Activated CD8-positive, alpha-beta T cell treated with anti-CD3 and anti-CD28 coated beads for 36 hours (primary cell): ENCODE data around the gene TMEM18. TPM values are rescaled to one million over a fixed set of nuclear protein-coding genes. Genes with fewer than 3 reads are reported as not detected.

Source experiments
- ATAC-seq: fragments of 200-7000 bp; cut with Tn5 transposase; one replicate; pipeline ENCODE4 v1.10.0; 2021; ENCODE audit warnings: mild to moderate bottlenecking, moderate library complexity
- CTCF ChIA-PET: fragments of 350-600 bp; sonication (Branson Sonifier 250); formaldehyde crosslinking; loops from one replicate; lab custom pipeline; 2021; ENCODE audit warnings: antibody characterized with exemption; lab: Charles Lee
- POLR2A ChIA-PET: fragments of 350-600 bp; sonication (Branson Sonifier 250); formaldehyde crosslinking; loops from one replicate; lab custom pipeline; 2021; ENCODE audit warnings: antibody characterized with exemption; lab: Charles Lee
- DNase-seq: peaks from one replicate; pipeline ENCODE4 v3.0.0-alpha.2; 2020
- H3K27ac Mint-ChIP-seq: one replicate; pipeline ENCODE4 v1.8.0; 2021; ENCODE audit warnings: mild to moderate bottlenecking, mixed read lengths
- H3K27me3 Mint-ChIP-seq: one replicate; pipeline ENCODE4 v1.8.0; 2021; ENCODE audit warnings: mixed read lengths
- H3K36me3 Mint-ChIP-seq: one replicate; pipeline ENCODE4 v1.8.0; 2021; ENCODE audit warnings: low read depth, mixed read lengths
- H3K4me1 Mint-ChIP-seq: one replicate; pipeline ENCODE4 v1.8.0; 2021; ENCODE audit warnings: low read depth, mixed read lengths
- H3K4me3 Mint-ChIP-seq: one replicate; pipeline ENCODE4 v1.8.0; 2021; ENCODE audit warnings: mild to moderate bottlenecking, moderate library complexity, mixed read lengths
- H3K9me3 Mint-ChIP-seq: one replicate; pipeline ENCODE4 v1.8.0; 2021; ENCODE audit warnings: mixed read lengths
- intact Hi-C: fragments of 100-400 bp; cut with micrococcal nuclease; formaldehyde crosslinking; loops from one replicate; pipeline ENCODE4 v1.10.0; 2022
- total RNA-seq, 2 experiments: library from RNA; stranded (reverse); gene quantifications; one replicate each; pipeline ENCODE4 v1.2.3, GENCODE V29; 2021
- TF ChIP-seq, protein P1 (sequence below): fragments of 200-600 bp; IDR thresholded peaks from one replicate; pipeline ENCODE4 v1.8.0; 2022; ENCODE audit warnings: antibody characterized with exemption, mild to moderate bottlenecking

Gene TMEM18
- total RNA-seq, 2 experiments from 2014 or later, result 34.0 to 34.6 TPM

DNA sequence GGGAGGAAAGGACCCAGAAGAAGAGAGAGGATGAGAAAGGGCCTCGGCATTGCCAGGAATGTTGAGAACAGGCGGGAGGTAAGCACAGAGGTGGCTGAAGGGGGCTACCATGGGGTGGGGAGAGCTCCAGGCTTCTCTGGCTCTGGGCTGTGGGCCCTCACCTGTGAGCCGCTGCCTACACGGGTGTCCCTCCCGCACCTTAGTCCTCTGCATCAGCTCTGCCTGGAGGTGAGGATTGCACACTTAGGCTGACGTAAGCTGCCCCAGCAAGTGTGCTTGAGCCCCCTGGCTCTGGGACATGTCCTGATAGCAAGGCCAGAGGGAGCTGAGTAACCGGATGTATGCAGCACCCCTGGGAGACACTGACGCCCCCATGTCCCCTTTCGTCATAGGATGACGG lies 33.9 kb downstream of the TMEM18 start:
- POLR2A ChIA-PET, result no interaction called here
- TF ChIP-seq, protein P1, sequence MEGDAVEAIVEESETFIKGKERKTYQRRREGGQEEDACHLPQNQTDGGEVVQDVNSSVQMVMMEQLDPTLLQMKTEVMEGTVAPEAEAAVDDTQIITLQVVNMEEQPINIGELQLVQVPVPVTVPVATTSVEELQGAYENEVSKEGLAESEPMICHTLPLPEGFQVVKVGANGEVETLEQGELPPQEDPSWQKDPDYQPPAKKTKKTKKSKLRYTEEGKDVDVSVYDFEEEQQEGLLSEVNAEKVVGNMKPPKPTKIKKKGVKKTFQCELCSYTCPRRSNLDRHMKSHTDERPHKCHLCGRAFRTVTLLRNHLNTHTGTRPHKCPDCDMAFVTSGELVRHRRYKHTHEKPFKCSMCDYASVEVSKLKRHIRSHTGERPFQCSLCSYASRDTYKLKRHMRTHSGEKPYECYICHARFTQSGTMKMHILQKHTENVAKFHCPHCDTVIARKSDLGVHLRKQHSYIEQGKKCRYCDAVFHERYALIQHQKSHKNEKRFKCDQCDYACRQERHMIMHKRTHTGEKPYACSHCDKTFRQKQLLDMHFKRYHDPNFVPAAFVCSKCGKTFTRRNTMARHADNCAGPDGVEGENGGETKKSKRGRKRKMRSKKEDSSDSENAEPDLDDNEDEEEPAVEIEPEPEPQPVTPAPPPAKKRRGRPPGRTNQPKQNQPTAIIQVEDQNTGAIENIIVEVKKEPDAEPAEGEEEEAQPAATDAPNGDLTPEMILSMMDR, result no peak
- DNase-seq (no peak), ATAC-seq (no peak)
- Mint-ChIP-seq H3K4me1 (no peaks in the 10 kb centered on the region), H3K27ac (no peak overlapping the region), H3K27me3 (peaks cover 6% of the 10 kb centered on the region), H3K9me3 (no peaks in the 10 kb centered on the region), H3K4me3 (no peak overlapping the region), H3K36me3 (no peaks in the 10 kb centered on the region)
- intact Hi-C loops, result no loop called here
- CTCF ChIA-PET, result interaction anchor here (0.7 to 1.0 kb wide), 2 partner anchors 116 to 301 kb away, joined by 3 read pairs; no protein-coding TSS in a partner anchor

DNA sequence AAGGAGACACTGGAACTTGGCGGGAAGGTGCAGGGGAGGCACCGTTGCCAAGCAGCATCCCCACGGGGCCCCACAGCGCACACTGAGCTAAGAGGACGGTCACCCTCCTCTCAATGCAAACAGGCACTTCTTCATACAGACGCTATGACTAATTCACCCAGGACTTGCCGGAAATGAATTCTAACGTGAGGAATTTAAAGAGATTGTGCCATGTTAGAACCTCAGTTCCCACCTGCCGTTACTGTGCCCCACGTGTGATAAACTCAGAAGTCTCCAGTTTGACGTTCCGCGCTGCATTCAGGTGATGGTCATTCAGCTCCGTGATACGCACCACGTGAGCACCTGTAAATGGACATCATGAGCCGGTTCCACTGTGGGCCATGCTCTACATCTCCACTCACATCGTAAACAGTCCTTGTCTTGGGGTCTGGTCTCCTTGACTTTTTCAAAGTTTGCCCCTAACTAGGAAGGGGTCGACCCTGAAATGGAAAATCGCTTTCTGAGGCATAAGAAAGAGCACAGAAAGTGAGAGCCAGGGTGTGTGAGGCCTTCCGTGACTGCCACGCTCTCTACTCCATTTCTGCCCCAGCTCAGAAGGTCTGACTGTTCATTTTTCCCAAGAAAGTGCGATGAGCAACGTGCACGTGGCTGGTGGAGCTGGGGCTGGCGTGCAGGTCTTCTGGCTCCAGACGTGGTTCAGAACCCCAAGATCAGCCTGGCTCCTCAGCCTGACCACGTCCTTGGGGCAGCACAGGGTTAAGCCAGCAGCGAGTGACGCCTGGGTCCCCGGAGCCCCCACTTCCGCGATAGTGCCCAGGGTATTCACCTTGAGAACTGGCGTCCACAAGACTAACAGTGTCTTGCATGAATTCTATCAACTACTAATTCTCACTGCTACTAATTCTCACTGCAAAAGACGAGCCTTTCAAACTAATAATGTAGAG lies 35.1 kb downstream of the TMEM18 start:
- ATAC-seq (no peak), DNase-seq (no peak)
- Mint-ChIP-seq H3K36me3 (no peaks in the 10 kb centered on the region), H3K27ac (no peak overlapping the region), H3K4me1 (no peaks in the 10 kb centered on the region), H3K27me3 (peaks cover 6% of the 10 kb centered on the region), H3K9me3 (no peaks in the 10 kb centered on the region), H3K4me3 (no peak overlapping the region)
- ChIA-PET POLR2A (no interaction called here), CTCF (no interaction called here)
- TF ChIP-seq, protein P1, result no peak
- intact Hi-C loops, result no loop called here

DNA sequence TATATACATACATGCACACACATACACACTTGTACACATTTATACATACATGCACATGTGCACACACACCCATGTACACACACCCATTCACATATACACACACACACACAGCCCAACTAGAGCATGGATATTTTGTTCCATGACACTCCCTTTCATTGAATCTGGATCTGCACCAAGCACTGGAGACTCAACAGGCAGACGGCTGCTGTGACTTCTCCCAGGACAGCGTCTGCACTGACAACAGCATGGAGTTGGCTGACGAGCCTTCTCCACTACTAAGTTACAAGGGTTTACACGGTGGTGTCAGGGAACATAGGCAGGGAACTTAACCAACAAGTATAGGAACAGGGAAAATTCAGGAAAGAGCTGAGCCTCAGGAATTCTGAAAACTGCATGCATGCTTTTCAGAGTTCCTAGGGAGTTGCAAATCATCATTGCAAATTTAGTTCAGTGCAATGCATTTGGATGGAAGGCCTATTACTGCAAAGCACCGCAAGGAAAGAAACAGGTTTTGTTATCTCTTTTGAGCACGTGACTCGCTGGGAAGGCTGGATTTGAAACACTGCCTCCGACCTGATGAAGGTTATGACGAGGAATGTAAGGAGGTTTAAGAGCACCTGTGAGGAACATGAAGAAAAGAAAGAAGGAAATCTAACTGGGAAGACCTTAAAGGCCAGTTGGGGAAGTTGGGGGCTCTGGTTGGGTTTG lies 35.9 kb downstream of the TMEM18 start:
- Mint-ChIP-seq H3K4me1 (peaks cover 2% of the 10 kb centered on the region), H3K27me3 (peaks cover 6% of the 10 kb centered on the region), H3K27ac (no peak overlapping the region), H3K4me3 (no peak overlapping the region), H3K36me3 (no peaks in the 10 kb centered on the region), H3K9me3 (no peaks in the 10 kb centered on the region)
- ATAC-seq, result no peak
- TF ChIP-seq, protein P1, result no peak
- DNase-seq, result no peak
- ChIA-PET POLR2A (no interaction called here), CTCF (no interaction called here)
- intact Hi-C loops, result no loop called here

DNA sequence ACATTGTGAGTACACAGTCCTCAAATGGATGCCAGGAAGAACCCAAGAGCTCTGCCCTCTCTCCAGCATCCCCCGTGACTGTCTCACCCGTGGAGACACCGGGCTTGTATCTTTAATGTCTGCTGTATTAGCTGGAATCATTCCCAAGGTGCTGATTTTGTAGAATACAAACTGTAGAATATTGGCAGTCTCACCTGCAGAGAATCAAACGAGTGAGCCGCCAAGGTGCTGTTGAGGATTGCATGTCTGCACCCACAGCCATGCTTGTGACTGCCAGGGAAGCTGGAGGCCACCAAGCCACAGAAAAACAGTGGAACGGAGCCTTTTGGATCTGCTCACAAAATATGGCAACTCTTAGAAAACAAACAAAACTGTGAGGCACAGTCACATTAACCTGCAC lies 37.5 kb downstream of the TMEM18 start:
- Mint-ChIP-seq H3K4me1 (peaks cover 2% of the 10 kb centered on the region), H3K4me3 (no peak overlapping the region), H3K27ac (no peak overlapping the region), H3K27me3 (peaks cover 4% of the 10 kb centered on the region), H3K9me3 (no peaks in the 10 kb centered on the region), H3K36me3 (no peaks in the 10 kb centered on the region)
- POLR2A ChIA-PET, result no interaction called here
- DNase-seq (no peak), ATAC-seq (no peak)
- CTCF ChIA-PET, result interaction anchor here (1.0 kb wide), 1 partner anchor 23 kb away, joined by 3 read pairs; no protein-coding TSS in a partner anchor
- intact Hi-C loops, result loop anchor here (5.0 kb wide), 1 partner anchor 112 kb away; no protein-coding TSS in a partner anchor
- TF ChIP-seq, protein P1, result no peak
